PC-9 (cell line): Measurements from ENCODE around the gene GSN.

ENCODE experiments used
- CTCF ChIP-seq: fragments of 200-600 bp; sonication (generic); conservative IDR thresholded peaks from 2 replicates; pipeline ENCODE4 v1.6.1; 2017; ENCODE audit warnings: mixed run types, antibody characterized with exemption, mild to moderate bottlenecking, moderate library complexity
- EZH2 ChIP-seq: fragments of 200-600 bp; sonication (generic); IDR thresholded peaks from 2 replicates; pipeline ENCODE4 v1.8.0; 2017; ENCODE audit warnings: antibody characterized with exemption, low read depth

GRCh38 chr9:121369595-121370265 is 101.8 kb downstream of the GSN start, which contains the start of gene STOM:
- TF ChIP-seq CTCF (no peak), EZH2 (no peak)
